ENCODE measurements around the gene QRFP. TPM values are rescaled to one million over a fixed set of nuclear protein-coding genes. Genes with fewer than 3 reads are reported as not detected.

The QRFP gene
- polyA plus RNA-seq, 1 of the 3 experiments (the other 2 are of a cell fraction), result not detected

GRCh38 chr9:130873966-130874365 lies 22.6 kb downstream of the QRFP start:
- H4K20me1 ChIP-seq (ENCODE audit: insufficient read depth), result peaks cover 61% of the 10 kb centered on the region
- no peaks in the 10 kb centered on the region for H3K9me3 ChIP-seq
- ChIA-PET POLR2A (no interaction called here), CTCF (interaction anchor here (1.4 kb wide), 1 partner anchor 183 kb away, joined by 3 read pairs; no protein-coding TSS in a partner anchor)
- H3K4me1 ChIP-seq (ENCODE audit: control insufficient read depth in 1 of 2, insufficient read depth in 2 of 2, low read depth in 1 of 2, low read length in 1 of 2), result peaks cover 0 to 3% of the 10 kb centered on the region in 2 experiments; a peak in 2 of 4 replicates
- peaks cover 6% of the 10 kb centered on the region for H3F3A ChIP-seq (replicated peaks; ENCODE audit: insufficient read depth)
- WGBS (ENCODE audit: low lambda C conversion rate), result 99% methylated on average over 8 of the region's 8 CpGs
- H3K27ac ChIP-seq (ENCODE audit: low read depth in 2 of 2, low read length in 1 of 2), result no peak overlapping the region
- H3K4me2 ChIP-seq, result no peak overlapping the region
- H3K27me3 ChIP-seq (ENCODE audit: insufficient read depth), result no peaks in the 10 kb centered on the region
- H3K9me2 ChIP-seq, result no peaks in the 10 kb centered on the region
- DNase-seq, result no peak
- no peak overlapping the region for H3K4me3 ChIP-seq (ENCODE audit: low read depth in 2 of 2, low read length in 1 of 2)
- peaks cover 63% of the 10 kb centered on the region for H3K79me2 ChIP-seq (ENCODE audit: insufficient read depth)
- peaks cover 68 to 81% of the 10 kb centered on the region in 2 experiments for H3K36me3 ChIP-seq (replicated peaks in 1 of 2; ENCODE audit: control insufficient read depth in 1 of 2, insufficient read depth in 2 of 2, low read length in 1 of 2)
- TF ChIP-seq RXRA (IDR thresholded peaks at IDR 0.05; ENCODE audit: borderline replicate concordance, low read depth) (no peak), ELF1 (IDR thresholded peaks at IDR 0.05) (no peak), YY1 (IDR thresholded peaks at IDR 0.05; ENCODE audit: low read depth) (no peak), NFIC (IDR thresholded peaks at IDR 0.05; ENCODE audit: borderline replicate concordance) (no peak)
- no peak overlapping the region for H2AFZ ChIP-seq (ENCODE audit: low read depth)
- H3K9ac ChIP-seq, result no peak overlapping the region

DNA sequence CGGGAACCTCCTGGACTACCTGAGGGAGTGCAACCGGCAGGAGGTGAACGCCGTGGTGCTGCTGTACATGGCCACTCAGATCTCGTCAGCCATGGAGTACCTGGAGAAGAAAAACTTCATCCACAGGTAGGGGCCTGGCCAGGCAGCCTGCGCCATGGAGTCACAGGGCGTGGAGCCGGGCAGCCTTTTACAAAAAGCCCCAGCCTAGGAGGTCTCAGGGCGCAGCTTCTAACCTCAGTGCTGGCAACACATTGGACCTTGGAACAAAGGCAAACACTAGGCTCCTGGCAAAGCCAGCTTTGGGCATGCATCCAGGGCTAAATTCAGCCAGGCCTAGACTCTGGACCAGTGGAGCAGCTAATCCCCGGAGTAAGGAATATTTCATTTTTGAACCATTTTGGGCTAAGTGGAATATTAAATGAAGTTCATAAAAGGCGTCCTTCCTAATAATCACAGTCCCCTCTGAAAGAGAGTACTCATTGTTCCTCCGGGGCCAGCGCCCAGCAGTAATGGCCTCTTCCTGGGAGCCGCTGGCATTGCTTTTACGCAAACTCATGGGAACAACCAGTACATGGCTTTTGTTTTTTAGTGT lies 23.6 kb downstream of the QRFP start:
- no peaks in the 10 kb centered on the region for H3K9me2 ChIP-seq
- no peak overlapping the region for H2AFZ ChIP-seq (ENCODE audit: low read depth)
- POLR2A ChIA-PET, result no interaction called here
- no peak overlapping the region for H3K4me3 ChIP-seq (ENCODE audit: low read depth in 2 of 2, low read length in 1 of 2)
- H3K27ac ChIP-seq (ENCODE audit: low read depth in 2 of 2, low read length in 1 of 2), result no peak overlapping the region
- peaks cover 6% of the 10 kb centered on the region for H3F3A ChIP-seq (replicated peaks; ENCODE audit: insufficient read depth)
- peaks cover 0 to 10% of the 10 kb centered on the region in 2 experiments; a peak in 2 of 4 replicates for H3K4me1 ChIP-seq (ENCODE audit: control insufficient read depth in 1 of 2, insufficient read depth in 2 of 2, low read depth in 1 of 2, low read length in 1 of 2)
- TF ChIP-seq YY1 (IDR thresholded peaks at IDR 0.05; ENCODE audit: low read depth), result no peak
- no peak for TF ChIP-seq MAX (IDR thresholded peaks at IDR 0.05; ENCODE audit: low read depth)
- TF ChIP-seq CTCF (IDR thresholded peaks at IDR 0.05), result no peak
- TF ChIP-seq SIN3A (IDR thresholded peaks at IDR 0.05; ENCODE audit: borderline replicate concordance, low read depth, low read length), result no peak
- TF ChIP-seq JUND (IDR thresholded peaks at IDR 0.05), result no peak
- TF ChIP-seq MEF2A (IDR thresholded peaks at IDR 0.05; ENCODE audit: borderline replicate concordance, low read depth), result no peak
- no peak for TF ChIP-seq PBX3 (IDR thresholded peaks at IDR 0.05)
- no peak for TF ChIP-seq CHD2 (IDR thresholded peaks at IDR 0.05; ENCODE audit: low read length, partially characterized antibody)
- no peak for TF ChIP-seq NRF1 (IDR thresholded peaks at IDR 0.05; ENCODE audit: low read depth, low read length)
- no peak for TF ChIP-seq TAF1 (IDR thresholded peaks at IDR 0.05; ENCODE audit: borderline replicate concordance, low read depth, low read length)
- no peak for TF ChIP-seq EZH2phosphoT487 (IDR thresholded peaks at IDR 0.05; ENCODE audit: borderline replicate concordance, low read depth)
- TF ChIP-seq, protein P1, sequence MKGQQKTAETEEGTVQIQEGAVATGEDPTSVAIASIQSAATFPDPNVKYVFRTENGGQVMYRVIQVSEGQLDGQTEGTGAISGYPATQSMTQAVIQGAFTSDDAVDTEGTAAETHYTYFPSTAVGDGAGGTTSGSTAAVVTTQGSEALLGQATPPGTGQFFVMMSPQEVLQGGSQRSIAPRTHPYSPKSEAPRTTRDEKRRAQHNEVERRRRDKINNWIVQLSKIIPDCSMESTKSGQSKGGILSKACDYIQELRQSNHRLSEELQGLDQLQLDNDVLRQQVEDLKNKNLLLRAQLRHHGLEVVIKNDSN (IDR thresholded peaks at IDR 0.05; ENCODE audit: borderline replicate concordance, low read depth), result no peak
- no peak for TF ChIP-seq ZBTB33 (IDR thresholded peaks at IDR 0.05; ENCODE audit: borderline replicate concordance, low read depth)
- no peak for TF ChIP-seq NFIC (IDR thresholded peaks at IDR 0.05; ENCODE audit: borderline replicate concordance)
- TF ChIP-seq, protein P2, sequence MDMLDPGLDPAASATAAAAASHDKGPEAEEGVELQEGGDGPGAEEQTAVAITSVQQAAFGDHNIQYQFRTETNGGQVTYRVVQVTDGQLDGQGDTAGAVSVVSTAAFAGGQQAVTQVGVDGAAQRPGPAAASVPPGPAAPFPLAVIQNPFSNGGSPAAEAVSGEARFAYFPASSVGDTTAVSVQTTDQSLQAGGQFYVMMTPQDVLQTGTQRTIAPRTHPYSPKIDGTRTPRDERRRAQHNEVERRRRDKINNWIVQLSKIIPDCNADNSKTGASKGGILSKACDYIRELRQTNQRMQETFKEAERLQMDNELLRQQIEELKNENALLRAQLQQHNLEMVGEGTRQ (IDR thresholded peaks at IDR 0.05; ENCODE audit: borderline replicate concordance, low read depth, low read length), result no peak
- no peaks in the 10 kb centered on the region for H3K9me3 ChIP-seq
- CTCF ChIA-PET, result interaction anchor here (0.7 to 1.4 kb wide), 2 partner anchors 173 to 184 kb away, joined by 3 read pairs; no protein-coding TSS in a partner anchor
- H3K4me2 ChIP-seq, result no peak overlapping the region
- peaks cover 60 to 75% of the 10 kb centered on the region in 2 experiments for H3K36me3 ChIP-seq (replicated peaks in 1 of 2; ENCODE audit: control insufficient read depth in 1 of 2, insufficient read depth in 2 of 2, low read length in 1 of 2)
- DNase-seq, result no peak
- H3K27me3 ChIP-seq (ENCODE audit: insufficient read depth), result no peaks in the 10 kb centered on the region
- H3K79me2 ChIP-seq (ENCODE audit: insufficient read depth), result peaks cover 72% of the 10 kb centered on the region
- no peak overlapping the region for H3K9ac ChIP-seq
- 96% methylated on average over 11 of the region's 15 CpGs for WGBS (ENCODE audit: low lambda C conversion rate)
- H4K20me1 ChIP-seq (ENCODE audit: insufficient read depth), result peaks cover 71% of the 10 kb centered on the region

All from SK-N-SH (cell line).